Naive thymus-derived CD4-positive, alpha-beta T cell (primary cell): ENCODE data around the gene ZNF451. TPM values are rescaled to one million over a fixed set of nuclear protein-coding genes. Genes with fewer than 3 reads are reported as not detected.
"Not testable (repeated sequence)": the region's sequence is repeated elsewhere in the genome, so short reads cannot be mapped to it uniquely, and the experiment has no call there.

ENCODE experiments used
- ATAC-seq: fragments of 150-1000 bp; cut with Tn5 transposase; 2 replicates; pipeline ENCODE4 v1.10.0; 2021; ENCODE audit warnings: mild to moderate bottlenecking, moderate library complexity
- CTCF ChIA-PET: fragments of 350-600 bp; sonication (Branson Sonifier 250); formaldehyde crosslinking; loops from one replicate; lab custom pipeline; 2021; ENCODE audit warnings: antibody characterized with exemption; lab: Charles Lee
- POLR2A ChIA-PET: fragments of 350-600 bp; sonication (Branson Sonifier 250); formaldehyde crosslinking; loops from one replicate; lab custom pipeline; 2021; ENCODE audit warnings: antibody characterized with exemption, inconsistent platforms; lab: Charles Lee
- DNase-seq, 9 donors: peaks; one replicate each; pipeline versions ENCODE4 v3.0.0 to v3.0.0-alpha.2; 2020 to 2022; ENCODE audit warnings: mixed read lengths in 1 of 9
- H3K27ac ChIP-seq: one replicate; pipeline ENCODE4 v1.7.0; 2013; ENCODE audit warnings: mild to moderate bottlenecking, low read depth, low read length, moderate library complexity
- H3K27me3 ChIP-seq, 2 donors: one replicate each; pipeline ENCODE4 v1.7.0; 2013; ENCODE audit warnings: low read length in 2 of 2, mild to moderate bottlenecking in 2 of 2, moderate library complexity in 2 of 2; ENCODE audit not compliant: control insufficient read depth in 2 of 2, insufficient read depth in 2 of 2
- H3K36me3 ChIP-seq, 3 experiments: 1 replicate in 2 of 3; 2 replicates in 1 of 3; pipeline ENCODE4 v1.7.0; 2013; ENCODE audit warnings: low read length in 3 of 3, mild to moderate bottlenecking in 3 of 3, moderate library complexity in 1 of 3; ENCODE audit not compliant: insufficient read depth in 3 of 3, control insufficient read depth in 2 of 3
- H3K4me1 ChIP-seq, 2 donors: one replicate each; pipeline ENCODE4 v1.7.0; 2013; ENCODE audit warnings: low read length in 2 of 2, mild to moderate bottlenecking in 2 of 2, moderate library complexity in 1 of 2; ENCODE audit not compliant: control insufficient read depth in 2 of 2, insufficient read depth in 2 of 2
- H3K4me3 ChIP-seq: 2 replicates; pipeline ENCODE4 v1.7.0; 2013; ENCODE audit warnings: mild to moderate bottlenecking, low read length
- H3K9me3 ChIP-seq, 3 experiments: 1 replicate in 2 of 3; 2 replicates in 1 of 3; pipeline ENCODE4 v1.7.0; 2013; ENCODE audit warnings: low read length in 3 of 3; ENCODE audit not compliant: control insufficient read depth in 2 of 3
- H3K27ac Mint-ChIP-seq, 9 donors: one replicate each; pipeline ENCODE4 v1.8.0; 2020 to 2022; ENCODE audit warnings: mixed read lengths in 9 of 9, mild to moderate bottlenecking in 8 of 9, moderate library complexity in 5 of 9, inconsistent platforms in 2 of 9
- H3K27me3 Mint-ChIP-seq, 5 donors: one replicate each; pipeline ENCODE4 v1.8.0; 2021 to 2022; ENCODE audit warnings: mixed read lengths in 5 of 5, mild to moderate bottlenecking in 1 of 5
- H3K36me3 Mint-ChIP-seq, 5 donors: one replicate each; pipeline ENCODE4 v1.8.0; 2020 to 2022; ENCODE audit warnings: mixed read lengths in 5 of 5, mild to moderate bottlenecking in 3 of 5, inconsistent platforms in 1 of 5
- H3K4me1 Mint-ChIP-seq, 7 donors: one replicate each; pipeline ENCODE4 v1.8.0; 2020 to 2022; ENCODE audit warnings: mixed read lengths in 7 of 7, mild to moderate bottlenecking in 3 of 7, inconsistent platforms in 1 of 7
- H3K4me3 Mint-ChIP-seq, 10 donors: one replicate each; pipeline ENCODE4 v1.8.0; 2020 to 2022; ENCODE audit warnings: mild to moderate bottlenecking in 10 of 10, mixed read lengths in 10 of 10, moderate library complexity in 6 of 10, inconsistent platforms in 2 of 10
- H3K9me3 Mint-ChIP-seq, 11 donors: one replicate each; pipeline ENCODE4 v1.8.0; 2020 to 2022; ENCODE audit warnings: mixed read lengths in 11 of 11, mild to moderate bottlenecking in 4 of 11, inconsistent platforms in 1 of 11, moderate library complexity in 1 of 11
- intact Hi-C, 2 donors: fragments of 100-400 bp; cut with micrococcal nuclease; formaldehyde crosslinking; loops; one replicate each; pipeline ENCODE4 v1.15.1; 2023
- polyA plus RNA-seq, 2 donors: library from polyadenylated mRNA; unstranded; fragments of 300-500 nt; fragmentation: Illumina TruSeq; gene quantifications; one replicate each; pipeline ENCODE4 v1.2.3, GENCODE V29; 2021
- total RNA-seq, 6 experiments: library from RNA in 5 of 6; stranded (reverse) in 5 of 6; gene quantifications; 1 replicate in 5 of 6; 2 replicates in 1 of 6; pipeline ENCODE4 v1.2.3 and lab custom pipeline; 2021 to 2026

Gene ZNF451, protein sequence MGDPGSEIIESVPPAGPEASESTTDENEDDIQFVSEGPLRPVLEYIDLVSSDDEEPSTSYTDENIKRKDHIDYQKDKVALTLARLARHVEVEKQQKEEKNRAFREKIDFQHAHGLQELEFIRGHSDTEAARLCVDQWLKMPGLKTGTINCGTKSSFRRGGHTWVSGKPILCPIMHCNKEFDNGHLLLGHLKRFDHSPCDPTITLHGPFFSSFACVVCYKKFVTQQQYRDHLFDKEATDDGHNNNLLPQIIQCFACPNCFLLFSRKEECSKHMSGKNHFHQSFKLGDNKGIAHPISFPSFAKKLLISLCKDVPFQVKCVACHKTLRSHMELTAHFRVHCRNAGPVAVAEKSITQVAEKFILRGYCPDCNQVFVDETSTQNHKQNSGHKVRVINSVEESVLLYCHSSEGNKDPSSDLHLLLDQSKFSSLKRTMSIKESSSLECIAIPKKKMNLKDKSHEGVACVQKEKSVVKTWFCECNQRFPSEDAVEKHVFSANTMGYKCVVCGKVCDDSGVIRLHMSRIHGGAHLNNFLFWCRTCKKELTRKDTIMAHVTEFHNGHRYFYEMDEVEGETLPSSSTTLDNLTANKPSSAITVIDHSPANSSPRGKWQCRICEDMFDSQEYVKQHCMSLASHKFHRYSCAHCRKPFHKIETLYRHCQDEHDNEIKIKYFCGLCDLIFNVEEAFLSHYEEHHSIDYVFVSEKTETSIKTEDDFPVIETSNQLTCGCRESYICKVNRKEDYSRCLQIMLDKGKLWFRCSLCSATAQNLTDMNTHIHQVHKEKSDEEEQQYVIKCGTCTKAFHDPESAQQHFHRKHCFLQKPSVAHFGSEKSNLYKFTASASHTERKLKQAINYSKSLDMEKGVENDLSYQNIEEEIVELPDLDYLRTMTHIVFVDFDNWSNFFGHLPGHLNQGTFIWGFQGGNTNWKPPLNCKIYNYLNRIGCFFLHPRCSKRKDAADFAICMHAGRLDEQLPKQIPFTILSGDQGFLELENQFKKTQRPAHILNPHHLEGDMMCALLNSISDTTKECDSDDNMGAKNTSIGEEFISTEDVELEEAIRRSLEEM
- total RNA-seq (100 to 1,000 TPM in 2 of 5 experiments, 10 to 100 TPM in 3; 63.4 to 116 (median 96.6) TPM), polyA plus RNA-seq (10 to 100 TPM; 29.8 to 35.6 TPM), total RNA-seq (lab: John Stamatoyannopoulos, UW) (230 reads per million, percentile 94 among the genes with 10 or more reads in this experiment)

DNA sequence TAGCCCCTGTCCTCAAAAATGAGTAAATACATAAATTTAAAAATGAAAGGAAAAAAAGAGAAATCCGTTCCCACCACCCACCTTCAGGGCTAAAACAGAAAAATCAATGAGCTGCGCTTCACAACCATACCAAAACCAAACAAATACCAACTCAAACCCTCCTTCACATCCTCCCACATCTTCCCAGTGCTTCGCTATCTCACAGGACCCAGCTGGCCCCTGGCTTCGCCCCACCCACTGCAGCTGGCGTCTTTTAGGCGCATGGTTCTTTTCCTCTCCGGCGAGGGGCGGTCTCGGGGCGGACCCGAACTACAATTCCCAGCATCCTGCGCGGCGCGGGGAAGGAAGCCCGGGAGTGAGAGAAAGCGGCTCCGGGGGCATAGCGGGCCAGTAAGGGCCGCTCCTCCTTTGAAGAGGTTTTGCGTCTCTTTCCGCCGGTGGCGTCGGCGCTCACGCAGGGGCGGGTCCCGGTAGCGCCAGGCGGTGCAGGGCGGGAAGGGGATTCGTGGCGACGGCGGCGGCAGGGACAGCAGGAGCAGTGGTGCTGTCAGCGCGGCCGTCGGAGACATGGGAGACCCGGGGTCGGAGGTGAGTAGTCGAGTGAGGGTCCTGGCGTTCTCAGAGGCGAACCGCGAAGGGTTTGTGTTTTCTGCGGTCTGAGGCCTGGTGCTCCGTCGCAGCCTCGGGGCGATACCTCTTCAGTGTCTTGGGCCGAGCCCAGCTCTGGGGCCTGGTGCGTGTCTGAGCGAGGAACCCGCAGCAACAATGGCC is at the start of gene ZNF451:
ZNF451 (plus strand) TSS at position 502 of the 771 bp plus-strand sequence; CDS start at position 568, 66 bp downstream.
- peaks cover 0 to 9% (median 0%) of the 10 kb centered on the region in 3 experiments for H3K36me3 ChIP-seq
- DNase-seq (peak; percentile 88 to 97 (median 94)), ATAC-seq (peak; percentile 96)
- Mint-ChIP-seq H3K9me3 (peaks cover 0 to 3% (median 0%) of the 10 kb centered on the region in 11 donors), H3K4me3 (peak within 1 kb of the TSS; percentile 85 to 94 (median 90)), H3K36me3 (peaks cover 4 to 20% (median 10%) of the 10 kb centered on the region in 5 donors), H3K27me3 (no peaks in the 10 kb centered on the region), H3K4me1 (peaks cover 22 to 44% (median 34%) of the 10 kb centered on the region in 7 donors), H3K27ac (peak within 1 kb of the TSS; percentile 79 to 94 (median 90))
- H3K4me1 ChIP-seq = peaks cover 24% of the 10 kb centered on the region in 2 donors
- intact Hi-C loops = loop anchor here (1.0 to 5.0 kb wide), 8 partner anchors 44 to 871 kb away; partner anchors contain the start of genes BAG2 (in 2 of the 2), KIAA1586 (in 2 of the 2), RAB23 (in 2 of the 2) and BEND6 (in 1 of the 2)
- ChIA-PET POLR2A (interaction anchor here (0.8 kb wide), 1 partner anchor 83 kb away, joined by 3 read pairs; no protein-coding TSS in a partner anchor), CTCF (no interaction called here)
- H3K27me3 ChIP-seq = no peaks in the 10 kb centered on the region
- H3K9me3 ChIP-seq = no peaks in the 10 kb centered on the region
- peak within 1 kb of the TSS; percentile 64 for H3K4me3 ChIP-seq
- H3K27ac ChIP-seq = peak within 1 kb of the TSS; percentile 78

- Mint-ChIP-seq H3K4me1 (peaks cover 12 to 25% (median 16%) of the 10 kb centered on the region in 7 donors), H3K36me3 (peaks cover 0 to 10% (median 0%) of the 10 kb centered on the region in 5 donors), H3K27me3 (peaks cover 4 to 52% (median 20%) of the 10 kb centered on the region in 5 donors)
- H3K4me3 Mint-ChIP-seq, CTCF ChIA-PET, H3K4me1 ChIP-seq, H3K9me3 Mint-ChIP-seq, H3K36me3 ChIP-seq, H3K4me3 ChIP-seq, H3K27me3 ChIP-seq, H3K9me3 ChIP-seq, DNase-seq, H3K27ac ChIP-seq, ATAC-seq, H3K27ac Mint-ChIP-seq: not testable (repeated sequence)
- POLR2A ChIA-PET = interaction anchor here (1.1 kb wide), 1 partner anchor 15 kb away, joined by 4 read pairs; no protein-coding TSS in a partner anchor
- intact Hi-C loops = loop anchor here in 1 of 2 donors (2.0 kb wide), 1 partner anchor 183 kb away; no protein-coding TSS in a partner anchor
Observed at GRCh38 chr6:57044061-57044460, 45.9 kb upstream of the ZNF451 start.

DNA sequence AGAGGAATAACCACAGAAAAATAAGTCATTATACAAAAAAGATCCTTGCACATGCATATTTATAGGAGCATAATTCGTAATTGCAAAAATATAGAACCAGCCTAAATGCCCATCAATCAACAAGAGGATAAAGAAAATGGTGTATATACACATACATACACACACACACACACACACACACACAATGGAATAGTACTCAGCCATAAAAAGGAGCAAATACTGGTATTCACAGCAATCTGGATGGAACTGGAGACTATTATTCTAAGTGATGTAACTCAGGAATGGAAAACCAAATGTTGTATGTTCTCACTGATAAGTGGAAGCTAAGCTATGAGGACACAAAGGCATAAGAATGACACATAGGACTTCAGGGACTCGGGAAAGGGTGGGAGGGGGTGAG is 45.4 kb upstream of the ZNF451 start:
- H3K36me3 ChIP-seq = no peaks in the 10 kb centered on the region
- POLR2A ChIA-PET = interaction anchor here (1.1 to 1.5 kb wide), 2 partner anchors 15 to 51 kb away, joined by 3 to 4 read pairs; no protein-coding TSS in a partner anchor
- H3K4me3 Mint-ChIP-seq = no peak overlapping the region
- H3K27ac ChIP-seq = no peak overlapping the region
- peaks cover 4 to 50% (median 15%) of the 10 kb centered on the region in 5 donors for H3K27me3 Mint-ChIP-seq
- ATAC-seq (no peak), DNase-seq (no peak)
- intact Hi-C loops = loop anchor here in 1 of 2 donors (2.0 kb wide), 1 partner anchor 182 kb away; no protein-coding TSS in a partner anchor
- H3K4me1 ChIP-seq = peaks cover 0 to 9% of the 10 kb centered on the region in 2 donors
- no peak overlapping the region for H3K4me3 ChIP-seq
- peaks cover 0 to 1% (median 0%) of the 10 kb centered on the region in 11 donors for H3K9me3 Mint-ChIP-seq
- H3K9me3 ChIP-seq = no peaks in the 10 kb centered on the region
- peaks cover 0 to 15% (median 2%) of the 10 kb centered on the region in 5 donors for H3K36me3 Mint-ChIP-seq
- no peaks in the 10 kb centered on the region for H3K27me3 ChIP-seq
- CTCF ChIA-PET = interaction anchor here (0.6 kb wide), 1 partner anchor 1080 kb away, joined by 4 read pairs; no protein-coding TSS in a partner anchor
- H3K27ac Mint-ChIP-seq = no peak overlapping the region
- H3K4me1 Mint-ChIP-seq = peaks cover 12 to 30% (median 21%) of the 10 kb centered on the region in 7 donors

DNA sequence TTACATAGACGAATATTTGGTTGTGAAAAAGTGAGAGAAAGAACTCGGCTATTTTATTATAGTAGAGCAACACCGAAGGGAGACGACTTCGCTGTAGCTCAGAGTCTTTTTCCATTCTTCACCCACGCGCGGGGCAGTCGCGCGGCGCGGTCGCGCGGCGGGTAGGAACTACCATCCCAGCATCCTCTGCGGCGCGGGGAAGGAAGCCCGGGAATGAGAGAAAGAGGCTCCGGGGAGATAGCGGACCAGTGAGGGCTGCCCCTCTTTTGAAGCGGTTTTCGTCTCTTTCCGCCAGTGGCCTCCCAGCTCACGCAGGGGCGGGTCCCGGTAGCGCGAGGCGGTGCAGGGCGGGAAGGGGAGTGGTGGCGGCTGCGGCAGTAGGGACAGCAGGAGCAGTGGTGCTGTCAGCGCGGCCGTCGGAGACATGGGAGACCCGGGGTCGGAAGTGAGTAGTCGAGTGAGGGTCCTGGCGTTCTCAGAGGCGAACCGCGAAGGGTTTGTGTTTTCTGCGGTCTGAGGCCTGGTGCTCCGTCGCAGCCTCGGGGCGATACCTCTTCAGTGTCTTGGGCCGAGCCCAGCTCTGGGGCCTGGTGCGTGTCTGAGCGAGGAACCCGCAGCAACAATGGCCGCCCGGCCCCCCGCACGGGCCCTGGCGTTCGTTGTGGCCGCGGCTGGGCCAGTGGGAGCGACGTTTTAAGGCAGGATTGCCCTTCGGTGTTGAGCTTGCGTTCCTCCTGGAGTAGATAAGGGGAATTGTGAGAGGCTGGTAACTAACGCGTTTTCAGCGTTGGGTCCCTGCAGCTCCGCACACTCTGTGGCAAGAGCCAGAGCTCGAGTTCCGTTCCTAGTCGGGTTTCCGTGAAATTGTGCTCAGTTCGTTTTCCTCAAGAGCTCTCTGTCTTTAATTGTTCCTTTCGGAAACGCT is 43.4 kb upstream of the ZNF451 start, which contains the start of gene KIAA1586:
KIAA1586 (plus strand) TSS at position 362 of the 925 bp plus-strand sequence; CDS start at position 425, 63 bp downstream.
- peaks cover 0 to 41% (median 8%) of the 10 kb centered on the region in 5 donors for H3K27me3 Mint-ChIP-seq
- DNase-seq (peak; percentile 45 to 85 (median 74)), ATAC-seq (peak; percentile 93)
- peak within 1 kb of the TSS; percentile 88 to 94 (median 89) for H3K27ac Mint-ChIP-seq
- H3K36me3 Mint-ChIP-seq = peaks cover 0 to 22% (median 4%) of the 10 kb centered on the region in 5 donors
- H3K4me1 Mint-ChIP-seq = peaks cover 21 to 41% (median 32%) of the 10 kb centered on the region in 7 donors
- CTCF ChIA-PET = interaction anchor here (1.0 kb wide), 1 partner anchor 280 kb away, joined by 3 read pairs; no protein-coding TSS in a partner anchor
- H3K9me3 ChIP-seq, H3K9me3 Mint-ChIP-seq, H3K4me1 ChIP-seq, H3K27me3 ChIP-seq: not testable (repeated sequence)
- POLR2A ChIA-PET = interaction anchor here (1.5 to 1.6 kb wide), 2 partner anchors 48 to 125 kb away, joined by 3 to 4 read pairs; partner anchors contain the start of gene BAG2
- intact Hi-C loops = loop anchor here (1.0 to 2.0 kb wide), 5 partner anchors 43 to 270 kb away; partner anchors contain the start of genes BAG2 (in 2 of the 2), PRIM2 (in 1 of the 2) and RAB23 (in 1 of the 2)
- Histone ChIP-seq H3K27ac (peak within 1 kb of the TSS; percentile 49), H3K4me3 (peak within 1 kb of the TSS; percentile 74), H3K36me3 (peaks cover 0 to 10% (median 3%) of the 10 kb centered on the region in 3 experiments)
- H3K4me3 Mint-ChIP-seq = peak within 1 kb of the TSS; percentile 88 to 99 (median 97)
